ENCODE data around the gene CDH13.

DNA sequence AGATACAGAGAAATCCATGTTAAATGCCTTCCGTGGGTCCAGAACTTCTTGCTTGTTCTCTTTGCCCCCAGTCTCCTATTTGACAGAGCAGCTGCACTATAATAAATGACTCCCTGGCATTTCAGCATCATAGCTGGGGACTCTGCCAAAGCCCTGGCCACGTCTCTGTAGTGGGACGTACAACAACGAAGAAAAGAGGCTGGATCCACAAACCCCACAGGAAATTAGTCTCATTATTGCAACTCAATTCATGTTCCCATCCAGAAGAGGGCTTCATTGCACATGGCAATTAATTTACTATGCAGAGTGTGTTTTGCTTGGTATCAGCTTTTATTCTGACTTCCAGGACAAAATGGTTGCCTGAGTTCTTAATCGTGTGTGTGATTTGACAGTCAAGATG lies 121.3 kb downstream of the CDH13 start:
- TF ChIP-seq, protein P1, sequence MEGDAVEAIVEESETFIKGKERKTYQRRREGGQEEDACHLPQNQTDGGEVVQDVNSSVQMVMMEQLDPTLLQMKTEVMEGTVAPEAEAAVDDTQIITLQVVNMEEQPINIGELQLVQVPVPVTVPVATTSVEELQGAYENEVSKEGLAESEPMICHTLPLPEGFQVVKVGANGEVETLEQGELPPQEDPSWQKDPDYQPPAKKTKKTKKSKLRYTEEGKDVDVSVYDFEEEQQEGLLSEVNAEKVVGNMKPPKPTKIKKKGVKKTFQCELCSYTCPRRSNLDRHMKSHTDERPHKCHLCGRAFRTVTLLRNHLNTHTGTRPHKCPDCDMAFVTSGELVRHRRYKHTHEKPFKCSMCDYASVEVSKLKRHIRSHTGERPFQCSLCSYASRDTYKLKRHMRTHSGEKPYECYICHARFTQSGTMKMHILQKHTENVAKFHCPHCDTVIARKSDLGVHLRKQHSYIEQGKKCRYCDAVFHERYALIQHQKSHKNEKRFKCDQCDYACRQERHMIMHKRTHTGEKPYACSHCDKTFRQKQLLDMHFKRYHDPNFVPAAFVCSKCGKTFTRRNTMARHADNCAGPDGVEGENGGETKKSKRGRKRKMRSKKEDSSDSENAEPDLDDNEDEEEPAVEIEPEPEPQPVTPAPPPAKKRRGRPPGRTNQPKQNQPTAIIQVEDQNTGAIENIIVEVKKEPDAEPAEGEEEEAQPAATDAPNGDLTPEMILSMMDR (IDR thresholded peaks at IDR 0.05; ENCODE audit: insufficient read depth, low read length), result no peak
- TF ChIP-seq SPI1 (IDR thresholded peaks at IDR 0.05; ENCODE audit: borderline replicate concordance, low read depth), result no peak
- no peak for TF ChIP-seq GABPA (IDR thresholded peaks at IDR 0.05; ENCODE audit: low read depth)
- TF ChIP-seq POLR2AphosphoS5 (IDR thresholded peaks at IDR 0.05; ENCODE audit: low read depth), result no peak
